ENCODE results near the gene LGR5.
A peak's percentile ranks its signal among the peaks of the same experiment; 100 is the strongest.

The LGR5 gene

DNA sequence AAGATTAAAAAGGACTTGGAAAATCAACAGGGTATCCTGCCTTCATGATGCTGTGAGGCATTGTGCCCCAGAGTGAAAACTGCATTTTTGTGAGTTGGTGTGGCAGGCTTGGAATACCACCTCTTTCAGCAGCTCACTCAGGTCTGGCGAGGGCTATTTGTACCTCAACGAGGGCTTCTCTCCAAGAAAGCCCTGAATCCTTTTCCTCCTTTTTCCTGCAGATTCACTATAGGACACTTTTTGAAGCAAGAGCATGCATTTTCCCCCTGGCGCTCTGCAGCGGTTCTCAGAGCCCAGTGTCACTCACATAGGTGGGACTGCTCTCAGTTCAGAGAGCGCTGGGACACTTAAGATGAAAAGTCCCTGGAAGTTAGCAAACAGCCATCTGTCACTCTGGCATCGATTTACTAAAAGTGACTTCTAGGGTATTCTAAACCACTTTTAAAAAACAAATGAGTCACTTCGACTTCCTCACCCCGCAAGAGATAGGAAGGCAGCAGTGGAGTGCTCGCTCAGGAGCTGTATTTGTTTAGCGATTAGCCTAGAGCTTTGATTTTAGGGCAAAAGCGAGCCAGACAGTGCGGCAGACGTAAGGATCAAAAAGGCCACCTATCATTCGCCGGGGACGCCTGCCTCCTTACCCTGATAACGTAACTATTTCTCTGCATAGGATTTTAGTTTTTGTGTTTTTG is 782 bp upstream of the LGR5 start:
- no peak for FAIRE-seq
- peak; percentile 23 for DNase-seq (ENCODE audit: low spot score)

DNA sequence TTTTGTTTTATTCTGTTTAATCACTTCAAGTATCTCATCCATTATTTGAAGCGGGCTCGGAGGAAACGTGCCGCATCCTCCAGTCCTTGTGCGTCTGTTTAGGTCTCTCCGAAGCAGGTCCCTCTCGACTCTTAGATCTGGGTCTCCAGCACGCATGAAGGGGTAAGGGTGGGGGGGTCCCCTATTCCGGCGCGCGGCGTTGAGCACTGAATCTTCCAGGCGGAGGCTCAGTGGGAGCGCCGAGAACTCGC is 311 bp upstream of the LGR5 start:
- FAIRE-seq = no peak
- DNase-seq (ENCODE audit: low spot score) = no peak

DNA sequence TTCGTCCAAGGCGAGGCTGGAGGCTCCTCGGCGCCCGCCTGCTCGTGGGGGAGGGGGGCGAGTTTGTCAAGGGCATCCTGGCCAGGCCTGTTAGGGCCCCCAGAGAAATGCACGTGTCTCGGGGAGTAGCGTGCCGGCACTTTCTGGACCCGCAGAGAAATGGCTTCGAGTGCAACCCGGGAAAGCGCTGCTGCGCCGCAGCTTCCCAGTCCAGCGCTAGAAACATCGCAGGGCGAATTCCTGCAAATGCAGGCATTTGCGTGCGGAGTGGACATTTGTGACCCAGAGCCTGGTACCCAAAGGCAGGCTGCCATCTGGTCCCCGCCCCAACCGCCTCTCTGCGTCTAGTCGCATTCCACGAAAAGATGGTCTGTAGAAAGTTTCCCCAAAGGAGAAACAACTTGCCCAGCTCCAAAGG is 756 bp downstream of the LGR5 start:
- no peak for DNase-seq (ENCODE audit: low spot score)
- FAIRE-seq = no peak

GRCh38 chr12:71440763-71441748 is 1.5 kb downstream of the LGR5 start:
- DNase-seq (ENCODE audit: low spot score) (no peak), FAIRE-seq (no peak)

DNA sequence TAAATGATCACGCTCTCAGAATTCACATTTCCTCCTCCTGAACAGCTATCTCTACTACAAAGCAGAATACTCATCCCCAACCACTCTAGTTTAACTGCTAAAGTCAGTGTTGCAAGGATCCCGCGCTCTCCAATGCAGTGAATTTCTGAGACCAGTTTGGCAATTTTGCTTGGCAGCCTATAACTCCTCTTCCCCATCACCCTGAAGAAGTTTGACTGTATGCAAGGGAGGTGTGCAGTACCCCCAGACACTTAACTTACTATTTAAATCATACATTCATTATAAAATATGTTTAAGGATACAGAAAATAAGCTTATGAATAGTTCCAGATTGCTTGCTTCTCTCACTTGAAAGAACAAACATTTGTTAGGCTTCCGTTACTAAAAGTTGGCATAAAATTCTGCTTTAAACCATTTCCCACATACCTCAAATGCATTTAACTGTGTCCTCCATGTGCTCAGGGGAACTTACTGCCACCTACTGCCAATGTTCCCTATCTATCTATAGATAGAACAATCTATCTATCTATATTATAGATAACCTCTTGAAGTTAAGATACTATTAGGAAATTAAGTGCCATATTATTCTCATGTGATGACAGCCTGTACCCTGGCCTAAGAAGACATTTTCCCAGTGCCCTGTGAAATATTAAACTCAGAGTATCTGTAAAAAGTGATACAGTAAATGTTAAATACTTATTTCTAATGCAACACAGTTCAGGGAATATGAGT is 2.4 kb downstream of the LGR5 start:
- DNase-seq (ENCODE audit: low spot score) = no peak
- no peak for FAIRE-seq

- FAIRE-seq (no peak), DNase-seq (ENCODE audit: low spot score) (no peak)
Observed at GRCh38 chr12:71442567-71442931, 3.0 kb downstream of the LGR5 start.

GRCh38 chr12:71445071-71445470 is 5.5 kb downstream of the LGR5 start:
- FAIRE-seq = no peak

GRCh38 chr12:71447691-71448132 is 8.1 kb downstream of the LGR5 start:
- FAIRE-seq (no peak), DNase-seq (ENCODE audit: low spot score) (no peak)

More at GRCh38 chr12:71445071-71445470, 5.5 kb downstream of the LGR5 start:
- no peak for DNase-seq (ENCODE audit: low spot score)

- FAIRE-seq (no peak), DNase-seq (ENCODE audit: low spot score) (no peak)
Observed at GRCh38 chr12:71448150-71448581, 8.6 kb downstream of the LGR5 start.

GRCh38 chr12:71449373-71450070 is 9.9 kb downstream of the LGR5 start:
- DNase-seq (ENCODE audit: low spot score) (no peak), FAIRE-seq (no peak)

GRCh38 chr12:71452006-71452405 is 12.4 kb downstream of the LGR5 start:
- FAIRE-seq = no peak
- no peak for DNase-seq (ENCODE audit: low spot score)

GRCh38 chr12:71455028-71455737 is 15.6 kb downstream of the LGR5 start:
- FAIRE-seq = no peak

GRCh38 chr12:71456316-71456715 is 16.7 kb downstream of the LGR5 start:
- no peak for FAIRE-seq
- DNase-seq (ENCODE audit: low spot score) = no peak

More at GRCh38 chr12:71455028-71455737, 15.6 kb downstream of the LGR5 start:
- DNase-seq (ENCODE audit: low spot score) = no peak

DNA sequence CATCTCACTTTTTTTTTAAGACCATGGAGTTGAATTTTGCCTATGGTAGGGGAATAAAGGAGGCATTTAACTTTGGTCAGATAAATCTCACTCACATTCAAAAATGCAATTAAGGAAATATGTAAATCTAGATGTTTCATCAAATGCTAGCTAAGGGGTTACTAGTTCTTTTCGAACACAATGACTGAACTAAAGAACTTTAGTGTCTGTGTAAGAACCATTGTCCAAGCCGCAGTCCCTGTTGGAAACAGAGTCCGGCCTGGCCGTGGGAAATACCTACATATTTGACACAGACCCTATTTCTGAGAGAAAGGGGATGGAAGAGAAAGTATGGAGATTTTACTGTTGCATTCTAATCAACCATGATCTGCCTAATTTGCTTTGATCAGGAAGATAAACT is 17.4 kb downstream of the LGR5 start:
- no peak for DNase-seq (ENCODE audit: low spot score)
- FAIRE-seq = no peak

GRCh38 chr12:71460318-71460717 is 20.7 kb downstream of the LGR5 start:
- DNase-seq (ENCODE audit: low spot score) (no peak), FAIRE-seq (no peak)

- no peak for FAIRE-seq
- no peak for DNase-seq (ENCODE audit: low spot score)
Observed at GRCh38 chr12:71460850-71461609, 21.4 kb downstream of the LGR5 start.

GRCh38 chr12:71461787-71462328 is 22.3 kb downstream of the LGR5 start:
- DNase-seq (ENCODE audit: low spot score) (no peak), FAIRE-seq (no peak)

GRCh38 chr12:71465796-71466195 is 26.2 kb downstream of the LGR5 start:
- FAIRE-seq = no peak
- no peak for DNase-seq (ENCODE audit: low spot score)

DNA sequence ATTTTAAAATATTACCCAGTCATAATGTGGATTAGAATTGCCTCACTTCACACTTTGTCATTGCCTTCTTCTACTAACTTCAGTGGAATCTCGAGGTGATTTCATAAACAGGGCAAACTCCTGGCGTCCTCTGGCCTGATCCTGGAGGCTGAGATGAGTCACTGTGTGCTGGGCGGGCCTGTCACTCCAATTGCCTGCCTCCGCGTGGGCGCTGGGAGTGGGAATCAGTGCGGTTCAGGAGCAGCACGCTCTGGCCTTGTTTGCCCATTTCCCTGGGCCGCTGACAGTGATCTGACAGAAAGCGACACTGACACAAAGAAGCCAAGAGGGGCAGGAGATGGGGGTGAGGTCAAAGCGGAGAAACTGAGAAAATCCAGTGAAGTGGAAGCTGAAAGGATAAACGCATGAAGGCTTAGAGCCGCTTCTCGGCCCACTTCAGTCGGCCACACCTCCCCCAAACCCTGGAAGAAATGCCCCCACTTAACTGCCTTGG is 29.7 kb downstream of the LGR5 start:
- DNase-seq (ENCODE audit: low spot score) = peak; percentile 68
- FAIRE-seq = no peak

All from urothelium cell line (cell line).